Neuronal stem cell (in vitro differentiated cells): ENCODE results near the gene ARHGEF1.

Source experiments
- DNase-seq: peaks from one replicate; pipeline ENCODE4 v3.0.0-alpha.2; 2013; ENCODE audit warnings: low spot score
- H2AFZ ChIP-seq: one replicate; pipeline ENCODE4 v1.6.1; 2013; ENCODE audit warnings: mild to moderate bottlenecking, low read length, inconsistent platforms
- H2AK5ac ChIP-seq: 2 replicates; pipeline ENCODE4 v1.6.1; 2013; ENCODE audit warnings: low read depth, mild to moderate bottlenecking, inconsistent platforms, low read length, moderate library complexity, mixed read lengths
- H2BK120ac ChIP-seq: 2 replicates; pipeline ENCODE4 v1.6.1; 2013; ENCODE audit warnings: low read depth, mild to moderate bottlenecking, inconsistent platforms, low read length, moderate library complexity, mixed read lengths
- H2BK12ac ChIP-seq: one replicate; pipeline ENCODE4 v1.6.1; 2013; ENCODE audit warnings: low read length, inconsistent platforms
- H2BK15ac ChIP-seq: 2 replicates; pipeline ENCODE4 v1.6.1; 2013; ENCODE audit warnings: mild to moderate bottlenecking, low read length, inconsistent platforms, mixed read lengths
- H2BK5ac ChIP-seq: one replicate; pipeline ENCODE4 v1.6.1; 2013; ENCODE audit warnings: inconsistent platforms, mild to moderate bottlenecking, low read length, moderate library complexity
- H3K14ac ChIP-seq: one replicate; pipeline ENCODE4 v1.6.1; 2013; ENCODE audit warnings: low read length, inconsistent platforms
- H3K18ac ChIP-seq: 2 replicates; pipeline ENCODE4 v1.6.1; 2013; ENCODE audit warnings: low read length, inconsistent platforms
- H3K23ac ChIP-seq: 2 replicates; pipeline ENCODE4 v1.6.1; 2013; ENCODE audit warnings: low read depth, mild to moderate bottlenecking, mixed read lengths, low read length, inconsistent platforms; ENCODE audit not compliant: poor library complexity
- H3K27ac ChIP-seq: replicated peaks from 3 replicates; pipeline ENCODE4 v1.5.1; 2013; ENCODE audit warnings: low read length, inconsistent platforms
- H3K27me3 ChIP-seq, 3 experiments: 2 replicates each; pipeline ENCODE4 v1.6.1; 2013; ENCODE audit warnings: low read length in 3 of 3, mild to moderate bottlenecking in 2 of 3, inconsistent platforms in 1 of 3, low read depth in 1 of 3, mixed read lengths in 1 of 3, moderate library complexity in 1 of 3; ENCODE audit not compliant: control insufficient read depth in 3 of 3, insufficient read depth in 3 of 3
- H3K36me3 ChIP-seq, 2 donors: replicated peaks in 1 of 2; 2 replicates each; pipeline ENCODE4 v1.6.1; 2013; ENCODE audit warnings: low read length in 2 of 2; ENCODE audit not compliant: control insufficient read depth in 2 of 2, insufficient read depth in 2 of 2
- H3K4ac ChIP-seq: 2 replicates; pipeline ENCODE4 v1.6.1; 2013; ENCODE audit warnings: inconsistent platforms, mild to moderate bottlenecking, low read length, moderate library complexity
- H3K4me1 ChIP-seq, 2 donors: 1 replicate in 1 of 2; 2 replicates in 1 of 2; pipeline ENCODE4 v1.6.1; 2013; ENCODE audit warnings: low read length in 2 of 2, low read depth in 1 of 2; ENCODE audit not compliant: control insufficient read depth in 2 of 2, insufficient read depth in 1 of 2
- H3K4me2 ChIP-seq: one replicate; pipeline ENCODE4 v1.6.1; 2013; ENCODE audit warnings: mild to moderate bottlenecking, low read length, inconsistent platforms; ENCODE audit not compliant: insufficient read depth, poor library complexity, severe bottlenecking
- H3K4me3 ChIP-seq, 2 donors: 2 replicates each; pipeline ENCODE4 v1.5.1; 2013; ENCODE audit warnings: low read length in 2 of 2, mild to moderate bottlenecking in 2 of 2, inconsistent platforms in 1 of 2, moderate library complexity in 1 of 2
- H3K79me1 ChIP-seq: one replicate; pipeline ENCODE4 v1.6.1; 2013; ENCODE audit warnings: low read depth, mild to moderate bottlenecking, inconsistent platforms, low read length, moderate library complexity
- H3K9ac ChIP-seq: one replicate; pipeline ENCODE4 v1.6.1; 2013; ENCODE audit warnings: mild to moderate bottlenecking, low read depth, low read length, inconsistent platforms; ENCODE audit not compliant: poor library complexity
- H3K9me3 ChIP-seq, 2 donors: replicated peaks in 1 of 2; 2 replicates each; pipeline versions ENCODE3 to v1.6.1; 2013; ENCODE audit warnings: low read length in 2 of 2, mild to moderate bottlenecking in 2 of 2, inconsistent platforms in 1 of 2, low read depth in 1 of 2, mixed read lengths in 1 of 2, moderate library complexity in 1 of 2; ENCODE audit not compliant: control insufficient read depth in 2 of 2, insufficient read depth in 1 of 2
- H4K8ac ChIP-seq: one replicate; pipeline ENCODE4 v1.6.1; 2013; ENCODE audit warnings: low read depth, mild to moderate bottlenecking, inconsistent platforms, low read length, moderate library complexity
- H4K91ac ChIP-seq: one replicate; pipeline ENCODE4 v1.6.1; 2013; ENCODE audit warnings: low read length, low read depth, mild to moderate bottlenecking, inconsistent platforms; ENCODE audit not compliant: poor library complexity
- WGBS, 2 donors: extraction: QIAGEN DNeasy Blood & Tissue Kit; methylation state at CpG; one replicate each; pipeline ENCODE4 v1.1.7; 2013; ENCODE audit warnings: missing lambda C conversion rate in 2 of 2, mixed read lengths in 1 of 2; ENCODE audit not compliant: insufficient read length in 2 of 2, insufficient replicate concordance in 1 of 2; ENCODE audit errors: extremely low coverage in 2 of 2; 5-methylcytosine and 5-hydroxymethylcytosine counted together

The ARHGEF1 gene

GRCh38 chr19:41928754-41929535, 46.0 kb downstream of the ARHGEF1 start:
- Histone ChIP-seq H3K23ac (peak overlapping the region; percentile 95), H2BK5ac (no peak overlapping the region), H3K4me1 (peaks cover 6 to 10% of the 10 kb centered on the region in 2 donors), H3K4me3 (peak overlapping the region; percentile 33 to 44), H3K14ac (peak overlapping the region; percentile 83), H3K9me3 (peaks cover 0 to 10% of the 10 kb centered on the region in 2 donors), H2AFZ (peak overlapping the region; percentile 89), H3K4me2 (peak overlapping the region; percentile 79), H3K79me1 (no peaks in the 10 kb centered on the region), H2BK12ac (peak overlapping the region; percentile 47), H3K27me3 (peaks cover 47 to 98% (median 92%) of the 10 kb centered on the region in 3 experiments), H3K4ac (no peak overlapping the region), H4K8ac (no peak overlapping the region), H2AK5ac (no peak overlapping the region), H2BK15ac (no peak overlapping the region), H2BK120ac (no peak overlapping the region), H3K36me3 (no peaks in the 10 kb centered on the region), H4K91ac (no peak overlapping the region), H3K9ac (peak overlapping the region; percentile 87), H3K27ac (no peak overlapping the region), H3K18ac (peak overlapping the region; percentile 93)
- WGBS, 2 donors, result no CpG with 5 or more reads among the region's 29 CpGs
- no peak for DNase-seq

- H4K91ac ChIP-seq, result no peak overlapping the region
- peaks cover 0 to 9% of the 10 kb centered on the region in 2 donors for H3K9me3 ChIP-seq
- no peaks in the 10 kb centered on the region for H3K36me3 ChIP-seq
- DNase-seq, result no peak
- no peak overlapping the region for H2BK15ac ChIP-seq
- no CpG with 5 or more reads among the region's 14 CpGs for WGBS, 2 donors
- no peak overlapping the region for H4K8ac ChIP-seq
- H3K4ac ChIP-seq, result no peak overlapping the region
- H3K18ac ChIP-seq, result no peak overlapping the region
- no peak overlapping the region for H3K14ac ChIP-seq
- no peak overlapping the region for H2BK120ac ChIP-seq
- H2BK5ac ChIP-seq, result no peak overlapping the region
- H3K27ac ChIP-seq, result no peak overlapping the region
- H2AFZ ChIP-seq, result no peak overlapping the region
- no peak overlapping the region for H3K9ac ChIP-seq
- H3K79me1 ChIP-seq, result no peaks in the 10 kb centered on the region
- no peak overlapping the region for H2BK12ac ChIP-seq
- no peak overlapping the region for H3K4me3 ChIP-seq
- no peak overlapping the region for H3K23ac ChIP-seq
- H3K4me1 ChIP-seq, result peaks cover 6 to 10% of the 10 kb centered on the region in 2 donors
- H3K27me3 ChIP-seq, result peaks cover 45 to 98% (median 91%) of the 10 kb centered on the region in 3 experiments
- no peak overlapping the region for H3K4me2 ChIP-seq
- H2AK5ac ChIP-seq, result no peak overlapping the region
Observed at GRCh38 chr19:41929536-41930071, 46.6 kb downstream of the ARHGEF1 start.

GRCh38 chr19:41930322-41930722, 47.3 kb downstream of the ARHGEF1 start:
- Histone ChIP-seq H3K27ac (no peak overlapping the region), H3K4ac (no peak overlapping the region), H3K27me3 (peaks cover 45 to 97% (median 90%) of the 10 kb centered on the region in 3 experiments), H3K9ac (no peak overlapping the region), H3K36me3 (no peaks in the 10 kb centered on the region), H3K14ac (no peak overlapping the region), H3K9me3 (peaks cover 0 to 9% of the 10 kb centered on the region in 2 donors), H2BK5ac (no peak overlapping the region), H3K23ac (no peak overlapping the region), H2BK120ac (no peak overlapping the region), H3K79me1 (no peaks in the 10 kb centered on the region), H3K18ac (no peak overlapping the region), H3K4me3 (no peak overlapping the region), H2AFZ (no peak overlapping the region), H2AK5ac (no peak overlapping the region), H3K4me2 (no peak overlapping the region), H2BK15ac (no peak overlapping the region), H2BK12ac (no peak overlapping the region), H3K4me1 (peaks cover 6 to 10% of the 10 kb centered on the region in 2 donors), H4K91ac (no peak overlapping the region), H4K8ac (no peak overlapping the region)
- no peak for DNase-seq
- no CpG with 5 or more reads among the region's 7 CpGs for WGBS, 2 donors

- WGBS, 2 donors, result no CpG with 5 or more reads among the region's 17 CpGs
- DNase-seq, result no peak
Observed at GRCh38 chr19:41930926-41931592, 48.1 kb downstream of the ARHGEF1 start.

More at GRCh38 chr19:41930926-41931592, 48.1 kb downstream of the ARHGEF1 start:
- Histone ChIP-seq H3K36me3 (no peaks in the 10 kb centered on the region), H2BK15ac (no peak overlapping the region), H4K91ac (no peak overlapping the region), H2BK5ac (no peak overlapping the region), H3K4me3 (no peak overlapping the region), H2BK120ac (no peak overlapping the region), H3K4ac (no peak overlapping the region), H2AFZ (no peak overlapping the region), H2BK12ac (no peak overlapping the region), H3K4me1 (peaks cover 6 to 10% of the 10 kb centered on the region in 2 donors), H3K27me3 (peaks cover 44 to 97% (median 89%) of the 10 kb centered on the region in 3 experiments), H2AK5ac (no peak overlapping the region), H3K23ac (no peak overlapping the region), H3K14ac (no peak overlapping the region), H3K9ac (no peak overlapping the region), H3K9me3 (peaks cover 0 to 5% of the 10 kb centered on the region in 2 donors), H3K27ac (no peak overlapping the region), H3K79me1 (no peaks in the 10 kb centered on the region), H3K4me2 (no peak overlapping the region), H3K18ac (no peak overlapping the region), H4K8ac (no peak overlapping the region)
